Measurements from ENCODE around the gene PAH.
A peak's percentile ranks its signal among the peaks of the same experiment; 100 is the strongest.
"Not testable (repeated sequence)": the region's sequence is repeated elsewhere in the genome, so short reads cannot be mapped to it uniquely, and the experiment has no call there.

Gene PAH

DNA sequence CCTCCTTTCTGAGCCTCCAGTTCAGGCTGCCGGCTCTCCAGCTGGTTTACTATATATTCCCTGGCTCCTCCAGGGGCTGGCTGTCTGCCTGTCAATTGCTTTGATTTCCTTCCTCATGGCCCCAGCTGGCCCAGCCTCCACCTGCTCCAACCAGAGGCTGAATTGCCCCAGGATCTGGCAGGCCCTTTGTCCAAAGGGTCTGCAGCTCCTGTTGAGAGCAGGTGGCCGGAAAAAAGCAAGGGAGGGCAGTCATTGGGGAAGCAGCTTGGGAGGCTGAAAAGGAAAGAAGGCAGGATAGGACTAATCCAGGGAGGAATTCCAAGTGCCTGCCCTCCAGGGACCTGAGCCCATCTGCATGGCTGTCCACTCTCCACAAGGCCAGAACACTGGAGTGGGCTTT is 25.3 kb downstream of the PAH start:
- no peak for DNase-seq (ENCODE audit: low spot score)

DNA sequence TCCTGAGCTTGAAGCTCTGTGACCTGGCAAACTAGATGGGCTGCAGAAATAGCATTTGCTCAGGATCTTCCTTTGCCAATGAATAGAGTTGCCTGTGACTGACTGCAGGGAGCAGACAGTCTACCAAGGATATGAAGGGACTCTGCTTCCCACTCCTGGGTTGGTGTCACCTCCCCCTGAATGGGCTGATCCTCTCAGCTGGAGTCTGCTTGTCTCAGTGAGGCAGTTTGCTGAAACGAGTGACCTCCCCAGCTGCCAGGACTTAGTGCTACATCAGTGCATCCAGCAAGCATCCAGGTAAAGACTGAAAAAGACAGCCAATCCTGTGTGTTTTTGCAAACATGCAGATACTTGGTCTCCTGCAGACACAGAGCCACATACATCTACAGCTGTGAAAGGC is 28.5 kb downstream of the PAH start:
- DNase-seq (ENCODE audit: low spot score), result no peak

DNA sequence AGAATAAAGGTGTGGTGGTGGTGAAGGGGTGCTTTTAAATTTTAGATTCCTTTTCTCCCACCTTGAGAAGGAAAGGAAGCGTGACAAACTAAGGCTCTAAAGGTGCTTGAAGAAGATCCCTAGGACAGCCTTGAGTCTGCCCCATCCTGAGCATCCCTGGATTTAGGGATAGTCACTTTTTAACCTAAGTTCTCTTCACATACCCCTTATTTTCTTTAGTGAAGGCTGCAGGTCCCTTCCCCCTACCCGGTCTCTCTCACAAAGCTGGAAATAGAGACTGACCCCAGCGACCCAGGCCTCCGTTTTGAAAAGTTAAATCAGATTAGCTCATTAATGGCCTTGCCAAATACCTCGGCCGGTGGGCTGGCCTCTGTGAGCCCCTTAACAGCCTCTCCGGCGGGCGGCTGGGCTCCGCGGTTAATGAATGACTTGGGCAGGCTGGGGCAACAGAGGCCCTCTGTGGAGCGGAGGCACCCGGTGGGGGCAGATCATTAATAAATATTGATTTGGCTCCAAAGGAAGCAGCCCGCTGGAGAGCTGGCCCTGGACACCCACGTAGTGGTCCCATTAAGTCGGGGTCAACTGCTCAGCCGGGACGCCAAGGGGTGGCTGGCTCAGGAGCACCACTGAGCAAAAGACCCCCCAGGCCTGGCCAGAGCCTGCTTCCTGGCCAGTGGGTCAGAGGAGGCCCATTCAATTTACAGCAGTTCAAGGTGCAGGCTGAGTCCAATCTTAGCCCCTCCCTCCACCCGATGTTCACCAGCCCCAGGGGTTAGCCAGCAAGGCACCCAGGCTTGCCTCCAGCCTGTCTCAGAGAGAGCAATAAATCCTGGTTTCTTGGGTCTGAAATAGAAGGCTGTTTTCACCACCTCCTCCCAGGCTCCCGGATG is 31.8 kb downstream of the PAH start:
- DNase-seq (ENCODE audit: low spot score), result no peak

DNA sequence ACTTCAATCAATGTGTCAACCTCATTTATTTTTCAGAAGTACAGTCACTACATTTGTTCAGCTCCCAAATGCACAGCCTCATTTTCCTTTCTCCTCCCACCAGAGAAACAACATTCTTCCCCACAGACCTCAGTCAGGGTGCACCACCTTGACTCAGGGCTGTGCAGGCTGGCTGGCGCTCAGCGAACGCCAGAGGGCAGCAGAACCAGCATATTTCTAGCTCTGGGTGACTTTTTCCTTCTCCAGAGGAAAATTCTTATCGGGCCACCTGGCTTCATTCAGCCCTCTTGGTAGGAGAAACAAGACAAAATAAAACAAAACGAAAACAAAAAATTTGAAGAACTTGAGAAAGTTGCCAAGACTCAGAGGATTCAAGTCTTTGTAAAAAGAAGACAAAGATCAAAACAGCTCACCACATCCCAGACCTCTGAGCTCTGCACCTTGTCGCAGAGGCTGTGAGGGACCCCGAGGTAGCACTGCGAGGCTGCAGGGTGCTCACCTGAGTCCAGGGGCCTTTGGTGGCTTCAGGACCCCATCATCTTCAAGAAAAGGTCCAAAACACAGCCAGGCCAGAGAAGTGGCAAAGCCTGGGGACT is 33.7 kb downstream of the PAH start:
- peak; percentile 15 for DNase-seq (ENCODE audit: low spot score)

DNA sequence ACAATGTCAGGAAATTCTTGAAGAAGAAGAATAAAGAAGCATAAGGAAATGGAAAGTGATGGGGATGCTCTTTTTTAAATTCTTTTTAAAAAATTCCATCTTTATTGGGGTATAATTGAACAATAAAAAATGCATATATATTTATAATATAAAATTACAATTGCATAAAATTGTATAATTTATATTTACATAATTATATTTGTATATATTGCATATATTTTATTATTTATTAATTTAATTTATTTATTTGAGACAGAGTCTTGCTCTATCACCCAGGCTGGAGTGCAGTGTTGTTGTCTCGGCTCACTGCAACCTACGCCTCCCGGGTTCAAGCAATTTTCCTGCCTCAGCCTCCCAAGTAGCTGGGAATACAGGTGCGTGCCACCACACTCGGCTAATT is 36.3 kb downstream of the PAH start:
- DNase-seq (ENCODE audit: low spot score), result no peak

DNA sequence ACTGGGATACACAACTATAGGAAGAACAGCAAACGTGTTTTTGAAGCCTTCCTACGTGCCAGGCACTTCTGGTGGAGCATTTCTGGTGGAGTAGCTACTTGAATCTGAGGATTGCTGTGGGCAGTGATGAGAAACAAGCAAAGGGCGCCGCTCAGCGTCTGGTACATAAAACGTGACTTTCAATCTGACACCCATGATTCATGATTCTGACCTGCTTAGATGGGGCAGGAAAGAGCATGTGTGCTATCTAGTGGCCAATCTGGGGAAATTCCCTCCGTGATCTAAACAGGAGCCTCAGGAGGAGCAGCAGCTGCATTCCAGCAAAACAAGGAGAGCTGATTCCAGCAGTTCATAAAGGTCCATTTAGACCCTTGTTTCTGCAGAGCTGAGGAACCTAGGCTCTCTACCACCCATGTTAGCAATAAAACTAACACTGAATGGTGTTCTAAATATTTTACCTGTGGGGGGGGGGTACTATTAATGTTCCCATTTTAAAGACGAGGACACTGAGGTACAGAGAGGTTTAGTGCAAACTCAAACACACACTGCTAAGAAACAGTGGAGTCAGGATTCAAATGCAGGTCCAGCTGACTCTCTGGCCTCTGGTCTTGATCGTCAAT is 37.8 kb downstream of the PAH start:
- DNase-seq (ENCODE audit: low spot score), result peak; percentile 13

DNA sequence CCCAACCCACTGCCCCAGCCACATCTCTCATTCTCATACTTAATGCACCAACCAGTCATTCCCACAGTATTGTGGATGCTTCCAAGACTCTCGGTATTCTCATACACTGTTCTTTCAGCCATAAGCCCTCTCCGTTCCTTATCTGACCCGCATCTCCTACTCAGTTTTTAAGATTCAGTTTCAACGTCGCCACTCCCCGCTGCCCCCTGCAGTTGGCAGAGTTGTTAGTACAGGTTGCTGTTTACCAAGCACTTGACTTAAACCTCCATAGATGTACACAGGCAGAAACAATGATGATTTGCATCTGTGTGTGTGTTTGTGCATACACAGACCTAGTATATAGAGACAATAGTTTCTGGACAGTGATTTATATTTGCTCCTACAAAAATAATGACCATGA is 40.2 kb downstream of the PAH start:
- DNase-seq (ENCODE audit: low spot score), result no peak

DNA sequence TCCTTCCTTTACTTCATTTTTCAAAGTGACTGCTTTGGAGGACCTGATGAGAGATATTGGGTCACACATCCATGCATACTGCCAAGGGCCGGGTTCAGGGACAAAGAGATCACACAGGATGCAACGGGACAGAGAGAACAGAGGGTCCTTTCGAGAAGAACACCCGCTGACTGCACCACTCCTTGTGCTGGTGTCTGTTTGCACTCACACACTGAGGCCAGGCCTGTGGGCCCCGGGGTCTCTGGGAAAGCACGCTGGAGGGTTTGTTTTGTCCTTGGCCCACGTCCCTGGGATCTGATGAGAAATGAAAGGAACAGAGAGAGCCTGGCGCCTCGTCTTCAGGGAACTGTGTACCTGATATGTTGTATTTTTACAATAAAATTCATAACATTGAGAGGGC is 42.2 kb downstream of the PAH start:
- DNase-seq (ENCODE audit: low spot score), result no peak

DNA sequence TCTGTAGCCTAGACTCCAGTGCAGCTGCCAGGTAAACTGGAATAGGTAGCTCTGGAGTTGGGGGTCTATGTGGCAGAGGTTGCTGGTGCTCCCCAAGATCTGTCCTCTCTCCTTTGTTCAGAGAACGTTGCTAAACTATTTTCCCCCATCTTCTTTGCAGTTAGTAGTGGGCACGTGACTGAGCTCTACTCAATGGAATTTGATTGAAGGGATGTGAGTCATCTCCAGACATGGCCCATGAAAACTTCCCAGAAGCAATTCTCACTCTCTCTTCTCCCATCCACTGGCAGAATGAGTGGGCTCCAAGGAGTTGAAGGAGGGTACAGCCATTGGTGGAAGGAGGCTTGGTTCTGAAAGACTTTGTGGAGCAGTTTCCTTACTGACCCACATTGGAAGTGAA is 44.0 kb downstream of the PAH start:
- DNase-seq (ENCODE audit: low spot score), result no peak

DNA sequence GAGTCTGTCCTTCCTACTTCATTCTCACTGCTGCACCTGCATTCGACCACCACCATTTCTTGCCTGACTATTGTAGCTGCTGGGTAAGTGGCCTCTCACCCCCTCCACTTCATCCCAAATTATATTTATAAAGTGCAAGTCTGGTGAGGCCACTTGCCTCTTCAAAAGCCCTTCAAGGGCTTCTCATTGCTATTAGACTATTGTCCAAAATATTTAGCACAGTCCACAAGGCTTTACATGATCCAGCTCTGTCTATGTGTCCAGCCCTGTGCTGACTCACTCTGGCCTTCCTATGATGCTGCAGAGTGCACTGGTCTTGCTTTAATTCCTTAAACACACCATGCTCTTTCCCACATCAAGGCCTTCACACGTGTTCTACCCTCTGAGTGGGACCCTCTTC is 46.0 kb downstream of the PAH start:
- DNase-seq (ENCODE audit: low spot score), result no peak

DNA sequence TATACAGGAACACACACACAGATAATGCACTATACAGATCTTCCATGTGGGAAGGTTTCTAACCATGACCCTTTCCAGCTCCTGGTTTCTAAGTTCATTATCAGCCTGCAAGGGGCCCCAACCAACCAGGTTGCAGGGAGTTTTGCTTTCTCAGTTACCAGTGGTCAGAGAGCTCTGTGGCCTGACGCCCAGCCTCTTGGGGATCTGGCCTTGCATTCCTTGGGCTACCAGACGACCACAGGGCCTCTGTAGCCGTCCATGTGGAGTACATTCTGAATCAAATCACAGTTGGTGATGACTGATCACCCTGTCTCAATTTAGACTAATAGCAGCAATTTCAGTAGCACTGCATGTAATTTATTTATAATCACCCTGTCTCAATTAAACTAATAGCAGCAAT is 47.5 kb downstream of the PAH start:
- no peak for DNase-seq (ENCODE audit: low spot score)

DNA sequence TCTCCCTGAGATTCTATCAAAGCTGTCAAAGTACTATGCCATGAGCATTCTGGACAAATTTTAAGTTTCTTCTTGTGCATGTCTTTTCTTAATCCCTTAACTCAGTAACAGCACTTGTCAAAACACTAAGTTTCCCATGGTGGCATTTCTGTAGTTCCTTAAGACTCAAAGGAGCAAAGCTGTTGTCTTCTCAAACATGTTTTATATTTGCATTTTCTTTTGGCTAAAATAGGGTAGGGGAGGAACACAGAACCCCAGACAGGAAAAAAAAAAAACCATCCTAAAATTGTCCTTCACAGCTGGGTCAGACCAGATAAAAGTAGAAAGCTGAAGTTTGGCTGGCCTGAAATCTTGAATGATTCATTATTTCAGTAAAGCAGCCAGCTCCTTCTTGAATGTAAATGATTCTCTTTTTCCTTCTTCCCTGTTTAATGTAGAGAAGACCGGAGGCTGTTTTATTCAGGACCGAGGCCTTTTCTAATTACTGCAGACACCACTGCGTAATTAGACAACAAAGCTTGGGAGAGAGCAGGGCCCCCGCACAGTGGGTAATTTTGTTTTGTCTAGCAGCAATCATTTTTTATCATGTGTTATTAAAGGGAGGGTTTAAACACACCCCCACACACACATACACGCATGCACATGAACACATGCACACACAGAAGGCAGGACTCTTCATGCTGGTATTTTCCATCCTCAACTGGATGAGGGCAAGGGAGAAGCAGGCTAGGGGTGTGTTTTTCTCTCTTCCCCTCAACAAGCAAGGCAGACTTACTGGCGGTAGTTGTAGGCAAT is 51.0 kb downstream of the PAH start:
- no peak for DNase-seq (ENCODE audit: low spot score)

DNA sequence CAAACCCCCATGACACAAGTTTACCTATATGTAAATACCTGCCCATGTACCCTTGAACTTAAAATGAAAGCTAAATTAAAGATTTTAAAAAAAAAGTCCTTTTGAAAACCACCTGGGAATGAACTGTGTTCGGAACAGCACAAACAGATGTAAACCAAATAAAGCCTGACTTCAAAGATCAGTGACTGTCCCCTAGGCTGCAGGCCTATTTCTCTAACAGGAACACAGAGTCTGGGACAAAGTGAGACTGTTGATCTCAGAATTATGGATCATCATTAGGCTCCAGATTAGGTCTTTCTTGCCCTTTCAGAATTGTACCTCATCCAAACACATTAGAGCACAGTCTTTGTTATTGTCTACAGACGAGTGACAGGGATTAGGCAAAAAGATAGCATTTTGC is 54.6 kb downstream of the PAH start:
- DNase-seq (ENCODE audit: low spot score), result no peak

DNA sequence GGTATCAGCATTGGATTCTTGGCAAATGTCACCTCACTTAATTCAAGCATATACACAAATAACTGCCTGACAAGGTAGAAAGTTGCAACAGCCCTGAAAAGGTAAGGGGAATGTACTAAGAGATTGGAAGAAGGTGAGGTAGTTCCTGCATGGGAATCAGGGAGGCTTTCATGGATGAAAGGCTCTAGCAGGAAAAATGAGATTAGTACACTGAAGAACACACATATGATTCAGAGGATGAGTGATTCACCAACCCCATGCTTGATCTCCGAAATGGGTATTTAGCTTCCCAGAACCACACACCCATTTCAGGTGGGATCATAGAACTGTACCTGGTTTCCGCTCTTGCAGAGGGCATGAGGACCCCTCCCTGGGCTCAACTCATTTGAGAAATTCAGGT is 65.8 kb downstream of the PAH start:
- DNase-seq (ENCODE audit: low spot score), result no peak

DNA sequence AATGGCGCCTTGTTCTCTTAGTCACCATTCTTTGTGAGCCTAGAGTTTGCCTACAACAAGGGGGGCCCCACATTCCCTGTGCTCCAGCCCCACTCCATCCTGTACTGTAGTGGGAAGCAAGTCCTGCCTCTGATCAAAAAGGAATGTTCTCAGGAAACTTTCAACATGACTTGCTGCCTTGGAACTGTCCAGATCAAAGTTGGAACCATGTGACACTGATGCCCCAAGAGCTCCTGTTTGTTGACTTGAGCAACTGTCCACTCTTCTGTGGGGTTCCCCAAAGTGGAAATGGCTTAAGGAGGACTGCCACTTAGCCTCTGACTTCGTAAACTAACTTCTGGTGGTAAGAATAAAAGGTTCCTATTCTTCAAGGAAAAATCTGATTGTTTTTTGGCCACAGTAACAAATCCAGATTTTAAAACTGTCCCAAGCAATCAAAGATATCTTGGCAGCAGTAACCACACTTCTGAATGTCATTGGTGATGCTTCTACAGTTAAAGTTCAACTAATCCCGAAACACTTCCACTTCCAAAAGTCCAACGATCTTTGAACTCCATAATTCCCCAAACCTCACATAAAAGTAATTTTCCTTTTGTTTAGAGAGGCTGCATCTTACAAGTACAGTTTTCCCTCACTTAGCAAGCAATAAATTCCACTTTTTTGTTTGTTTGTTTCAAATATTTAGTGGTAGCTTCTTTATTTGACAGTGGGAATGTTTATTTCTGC is 67.2 kb downstream of the PAH start:
- DNase-seq (ENCODE audit: low spot score), result no peak

DNA sequence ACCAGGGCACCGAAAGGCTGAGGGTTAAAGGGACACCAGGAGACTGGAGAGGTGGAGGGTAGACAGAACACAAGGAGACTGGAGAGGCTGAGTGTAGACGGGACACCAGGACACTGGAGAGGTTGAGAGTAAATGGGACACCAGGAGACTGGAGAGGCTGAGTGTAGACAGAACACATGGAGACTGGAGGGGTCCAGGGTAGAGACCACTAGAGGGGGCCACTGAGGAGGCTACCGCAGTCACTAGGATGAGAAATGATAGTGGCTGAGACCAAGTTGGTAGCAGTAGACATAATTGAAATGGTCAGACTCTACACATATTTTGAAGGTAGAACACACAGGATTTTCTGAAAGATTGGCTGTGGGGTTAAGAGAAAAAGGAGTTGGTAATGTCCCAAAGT is 68.2 kb downstream of the PAH start:
- no peak for DNase-seq (ENCODE audit: low spot score)

DNA sequence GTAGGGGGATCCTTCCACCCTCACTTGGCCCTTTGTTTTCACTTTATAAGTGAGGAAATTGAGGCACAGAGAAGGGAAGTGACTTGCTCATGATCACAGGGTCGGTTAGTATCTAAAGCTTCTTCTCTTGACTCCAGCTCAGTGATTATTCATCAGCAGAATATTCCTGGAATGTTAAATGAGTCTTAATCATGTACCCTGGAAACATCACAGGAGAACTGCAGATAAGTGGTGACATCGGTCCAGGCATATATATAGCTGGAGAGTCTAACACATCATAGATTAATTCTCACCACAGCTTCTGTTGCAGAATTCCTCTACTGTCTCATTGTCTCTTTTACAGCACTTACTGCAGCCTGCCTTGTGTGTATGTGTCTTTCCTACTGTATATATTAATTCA is 69.9 kb downstream of the PAH start:
- DNase-seq (ENCODE audit: low spot score), result no peak

DNA sequence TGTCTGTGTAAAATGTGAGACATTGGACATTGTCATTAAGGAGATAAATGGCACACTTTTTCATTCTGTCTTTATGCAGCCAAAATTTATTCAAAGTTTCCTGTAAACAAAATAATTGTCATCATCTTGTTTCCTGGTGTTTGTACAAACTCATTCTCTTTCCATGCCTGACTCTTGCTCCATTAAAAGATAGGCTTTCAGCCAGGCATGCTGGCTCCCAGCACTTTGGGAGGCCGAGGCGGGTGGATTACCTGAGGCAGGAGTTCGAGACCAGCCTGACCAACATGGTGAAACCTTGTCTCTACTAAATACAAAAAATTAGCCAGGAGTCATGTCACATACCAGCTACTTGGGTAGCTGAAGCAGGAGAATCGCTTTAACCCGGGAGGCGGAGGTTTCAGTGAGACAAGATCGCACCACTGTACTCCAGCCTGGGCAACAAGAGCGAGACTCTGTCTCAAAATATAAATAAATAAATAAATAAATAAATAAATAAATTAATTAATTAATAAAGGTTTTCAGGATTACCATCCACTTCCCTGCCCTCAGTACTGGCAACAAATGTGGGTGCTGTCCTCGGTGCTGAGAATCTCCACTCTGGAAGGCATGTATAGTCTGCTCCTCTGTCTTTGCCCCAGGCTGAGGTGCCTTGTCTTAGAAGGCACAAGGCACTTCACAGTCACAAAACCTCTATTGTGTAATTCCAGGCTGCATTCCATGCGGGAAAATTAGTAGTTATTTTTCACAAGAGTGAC is 83.2 kb downstream of the PAH start:
- no peak for DNase-seq (ENCODE audit: low spot score)

DNA sequence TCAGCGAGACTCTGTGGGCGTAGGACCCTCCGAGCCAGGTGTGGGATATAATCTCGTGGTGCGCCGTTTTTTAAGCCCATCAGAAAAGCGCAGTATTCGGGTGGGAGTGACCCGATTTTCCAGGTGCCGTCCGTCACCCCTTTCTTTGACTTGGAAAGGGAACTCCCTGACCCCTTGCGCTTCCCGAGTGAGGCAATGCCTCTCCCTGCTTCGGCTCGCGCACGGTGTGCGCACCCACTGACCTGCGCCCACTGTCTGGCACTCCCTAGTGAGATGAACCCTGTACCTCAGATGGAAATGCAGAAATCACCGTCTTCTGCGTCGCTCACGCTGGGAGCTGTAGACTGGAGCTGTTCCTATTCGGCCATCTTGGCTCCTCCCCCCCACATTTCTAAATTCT is 84.2 kb downstream of the PAH start:
- DNase-seq (ENCODE audit: low spot score), result not testable (repeated sequence)

DNA sequence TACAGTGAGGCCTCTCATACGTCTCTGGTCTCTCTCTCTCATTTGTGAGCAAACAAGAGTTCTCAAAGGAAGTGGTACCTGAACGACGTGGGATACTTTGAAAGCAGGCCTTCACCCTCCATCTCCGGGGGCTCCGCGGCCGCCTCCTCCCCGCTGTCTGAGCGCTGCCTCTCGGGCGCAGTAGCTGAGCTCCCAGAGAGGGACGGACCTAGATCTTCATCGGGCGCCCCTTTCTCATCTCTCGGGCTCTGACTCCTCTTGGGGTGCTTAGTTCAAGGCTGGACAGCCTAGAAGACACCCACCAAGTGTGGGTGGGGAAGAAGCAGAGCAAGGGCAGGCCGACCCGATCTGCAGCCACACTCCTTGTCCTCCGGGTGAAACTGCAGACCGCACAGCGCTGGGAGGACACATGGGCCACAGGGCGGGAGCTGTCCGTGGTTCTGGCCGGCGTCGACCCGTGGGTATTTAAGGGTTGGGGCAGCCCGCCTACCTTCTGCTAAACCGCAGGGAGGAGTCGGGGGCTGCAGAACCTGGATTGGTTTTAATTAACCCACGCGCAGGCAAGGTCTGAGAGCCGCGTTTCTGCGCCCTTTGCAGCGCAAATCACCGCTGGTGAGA is 92.7 kb downstream of the PAH start:
- DNase-seq (ENCODE audit: low spot score), result no peak

DNA sequence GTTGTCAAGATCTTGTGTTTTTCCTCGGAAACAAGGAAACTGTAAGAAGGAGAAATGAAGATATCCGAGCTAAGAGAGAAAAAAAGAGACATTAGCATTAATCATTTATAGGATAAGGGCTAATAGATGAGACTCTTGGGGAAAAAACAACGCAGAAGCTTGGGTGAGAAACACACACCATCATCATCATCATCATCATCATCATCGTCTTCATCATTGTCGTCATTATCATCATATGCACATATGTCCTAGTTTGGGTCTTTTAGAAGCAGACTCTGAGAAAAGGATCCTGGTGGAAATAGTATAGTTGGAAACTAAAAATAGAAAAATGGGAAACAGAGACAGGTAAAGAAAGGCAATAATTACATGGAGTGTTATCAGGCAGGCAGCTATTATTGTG is 95.9 kb downstream of the PAH start:
- no peak for DNase-seq (ENCODE audit: low spot score)
